GM19351 (cell line): Measurements from ENCODE around the gene FAM156A.
"Not testable (repeated sequence)": the region's sequence is repeated elsewhere in the genome, so short reads cannot be mapped to it uniquely, and the experiment has no call there.

Experiments
- ATAC-seq: cut with Tn5 transposase; IDR thresholded peaks from one replicate; pipeline ENCODE4 v1.9.1; 2021; ENCODE audit warnings: mild to moderate bottlenecking, moderate library complexity; ENCODE audit not compliant: unreplicated experiment

The FAM156A gene

DNA sequence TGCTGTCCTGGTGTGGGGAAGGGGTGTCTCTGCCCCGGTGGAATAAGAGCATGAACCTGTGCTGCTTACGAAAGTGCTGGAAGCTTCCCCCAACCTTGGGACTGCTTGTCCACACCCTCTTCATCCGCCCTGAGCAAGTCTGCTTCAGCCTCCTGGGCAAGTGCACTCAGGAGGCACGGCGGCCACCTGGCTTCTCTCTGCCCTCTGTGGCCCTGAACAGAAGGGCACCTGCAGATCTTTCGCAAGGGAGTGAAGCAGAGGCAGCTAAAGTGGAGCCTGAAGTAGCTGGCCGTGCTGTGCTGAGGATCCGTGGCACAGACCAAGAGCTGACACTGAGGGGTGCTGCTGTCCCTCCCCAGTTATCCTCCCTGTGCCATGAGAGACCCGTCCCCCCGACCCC lies 9.6 kb upstream of the FAM156A start:
- not testable (repeated sequence) for ATAC-seq

- not testable (repeated sequence) for ATAC-seq
Observed at GRCh38 chrX:52966993-52967738, 8.8 kb upstream of the FAM156A start.

GRCh38 chrX:52958961-52959360 lies 643 bp upstream of the FAM156A start:
- ATAC-seq = peak; percentile 31

- not testable (repeated sequence) for ATAC-seq
Observed at GRCh38 chrX:52949884-52950283, 8.4 kb downstream of the FAM156A start.

DNA sequence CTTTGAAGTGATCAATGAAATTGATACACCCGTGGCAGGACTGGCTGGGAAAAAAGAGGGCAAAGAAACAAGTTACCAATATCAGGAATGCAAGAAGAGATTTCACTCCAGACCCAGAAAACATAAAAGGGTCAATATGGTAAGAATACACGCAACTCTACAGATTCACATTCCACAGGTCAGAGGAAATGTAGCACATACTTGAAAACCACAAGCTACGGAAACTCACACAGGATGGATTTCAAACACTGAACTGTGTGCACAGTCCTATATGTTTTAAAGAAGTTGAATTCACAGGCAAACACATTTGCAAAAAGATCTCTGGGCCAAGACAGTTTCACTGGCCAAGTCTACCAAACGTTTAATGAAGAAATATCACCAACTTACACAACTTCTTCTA lies 9.0 kb downstream of the FAM156A start:
- ATAC-seq = not testable (repeated sequence)

GRCh38 chrX:52948265-52948664 lies 10.1 kb downstream of the FAM156A start:
- not testable (repeated sequence) for ATAC-seq

DNA sequence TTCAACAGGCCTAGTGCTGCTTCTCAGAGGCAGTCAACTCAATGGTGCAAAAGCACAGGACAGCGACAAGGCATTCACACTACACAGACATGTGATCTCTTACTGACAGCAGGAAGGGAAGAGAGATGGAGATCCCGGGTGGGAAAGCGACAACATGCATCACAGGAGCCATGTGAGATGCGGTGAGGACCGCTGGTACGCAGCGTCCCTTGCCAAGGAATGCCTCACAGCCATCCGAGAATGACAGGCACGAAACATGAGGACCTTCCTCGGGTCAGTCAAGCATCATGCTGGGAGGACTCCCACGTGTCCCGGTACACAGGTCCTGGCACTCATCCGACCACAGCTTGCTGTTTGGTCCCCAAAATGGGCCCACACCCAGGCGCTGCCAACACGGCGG lies 10.8 kb downstream of the FAM156A start:
- not testable (repeated sequence) for ATAC-seq

DNA sequence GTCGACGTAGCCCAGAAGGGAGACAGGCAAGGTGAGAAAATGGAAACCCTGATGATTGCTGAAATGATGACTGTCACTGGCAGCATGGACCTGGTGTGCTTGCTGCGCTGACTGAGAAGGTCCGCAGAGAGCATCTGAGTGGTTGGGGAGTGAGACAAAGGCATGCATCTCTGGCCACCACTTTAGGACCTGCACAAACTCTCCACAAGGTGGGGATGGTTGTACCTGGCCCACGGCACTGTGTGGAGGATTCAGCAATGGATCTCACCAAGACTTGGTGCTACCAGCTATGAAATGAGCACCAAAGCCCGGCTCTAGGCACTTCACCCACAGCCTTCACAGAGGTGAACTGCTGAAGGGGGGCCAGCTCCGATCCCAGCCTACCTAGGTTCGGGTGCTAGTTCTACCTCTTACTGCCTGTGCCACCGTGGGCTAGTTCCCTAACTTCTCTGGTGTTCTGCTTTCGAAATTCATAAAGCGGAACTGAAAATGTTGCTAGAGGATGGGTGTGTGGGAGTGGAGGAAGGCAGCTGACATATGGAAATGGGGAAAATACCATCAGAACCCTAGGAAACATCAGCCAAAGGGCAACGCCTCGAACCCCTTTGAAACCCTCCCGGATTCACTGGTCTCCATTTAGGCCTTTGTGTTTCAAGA lies 12.4 kb downstream of the FAM156A start:
- ATAC-seq = not testable (repeated sequence)

DNA sequence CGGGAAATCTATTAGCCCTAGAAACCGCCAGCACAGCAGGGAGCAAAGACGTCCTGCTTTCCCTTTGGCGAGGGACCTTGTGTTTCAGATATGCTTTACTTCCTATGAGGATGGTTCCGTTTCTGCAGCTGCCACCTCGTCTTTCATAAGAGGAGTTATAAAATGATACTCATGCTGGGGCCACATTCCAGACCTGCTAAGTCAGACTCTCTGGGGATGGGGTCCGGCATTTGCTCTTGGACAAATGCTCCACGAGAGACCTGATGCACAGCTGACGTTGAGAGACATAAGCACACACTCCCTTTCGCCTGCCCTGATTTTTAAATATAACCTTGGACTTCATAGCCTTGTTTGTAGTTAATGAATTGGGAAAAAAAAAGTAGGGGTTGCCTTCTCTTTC lies 16.6 kb downstream of the FAM156A start:
- not testable (repeated sequence) for ATAC-seq

DNA sequence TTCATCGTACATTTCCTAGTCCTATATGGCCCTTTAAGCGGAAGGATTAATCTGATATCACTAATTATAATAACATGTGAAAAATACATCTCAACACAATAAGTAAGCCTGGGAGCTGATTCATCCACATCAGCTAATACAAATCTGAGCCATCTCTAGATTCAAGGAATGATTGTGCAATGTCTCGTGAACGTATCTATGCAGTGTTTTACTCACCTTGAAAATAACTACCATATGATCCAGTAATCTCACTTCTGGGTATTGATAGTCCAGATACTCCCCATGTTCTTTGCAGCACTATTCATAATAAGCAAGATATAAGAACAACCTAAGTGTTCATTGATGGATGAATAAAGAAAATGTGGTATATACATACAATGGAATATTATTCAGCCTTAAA lies 17.6 kb downstream of the FAM156A start:
- ATAC-seq = not testable (repeated sequence)

GRCh38 chrX:52935470-52935784 lies 22.9 kb downstream of the FAM156A start:
- not testable (repeated sequence) for ATAC-seq

DNA sequence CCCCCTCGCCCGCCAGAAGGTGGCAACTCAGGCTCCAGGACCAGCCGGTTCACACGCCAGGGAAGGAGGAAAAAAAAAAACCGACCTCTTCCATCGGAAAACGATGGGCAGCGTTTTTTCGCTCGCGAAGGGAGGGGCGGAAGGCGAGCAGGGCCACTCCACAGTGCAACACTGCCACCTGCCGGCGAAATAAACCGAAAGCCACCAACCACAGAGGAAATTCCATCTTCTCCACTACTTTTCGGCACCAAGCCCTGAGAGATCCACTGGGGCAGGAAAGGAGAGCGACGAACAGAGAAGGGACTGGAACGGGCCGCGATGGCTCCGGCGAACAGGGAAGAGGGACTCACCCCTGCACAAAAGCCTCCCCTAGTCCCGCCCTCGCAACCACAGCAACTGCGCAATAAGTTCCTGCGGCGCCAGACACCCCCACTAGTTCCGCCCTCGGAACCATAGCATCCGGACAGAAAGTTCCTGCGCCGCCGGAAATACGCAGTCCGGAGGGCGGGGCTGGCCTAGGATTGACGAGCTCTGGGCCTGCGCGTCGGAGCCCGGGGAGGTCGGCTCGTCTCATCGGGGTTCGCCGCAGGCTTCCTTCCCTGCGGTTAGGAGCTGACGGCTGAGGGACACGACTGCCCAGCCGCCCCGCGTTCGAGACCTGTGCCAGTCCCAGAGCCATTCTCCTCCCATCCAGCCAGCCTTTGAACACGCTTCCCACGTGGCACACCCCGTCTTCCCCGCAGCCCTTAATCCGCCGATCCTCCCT lies 23.4 kb downstream of the FAM156A start:
- ATAC-seq = peak; percentile 94

DNA sequence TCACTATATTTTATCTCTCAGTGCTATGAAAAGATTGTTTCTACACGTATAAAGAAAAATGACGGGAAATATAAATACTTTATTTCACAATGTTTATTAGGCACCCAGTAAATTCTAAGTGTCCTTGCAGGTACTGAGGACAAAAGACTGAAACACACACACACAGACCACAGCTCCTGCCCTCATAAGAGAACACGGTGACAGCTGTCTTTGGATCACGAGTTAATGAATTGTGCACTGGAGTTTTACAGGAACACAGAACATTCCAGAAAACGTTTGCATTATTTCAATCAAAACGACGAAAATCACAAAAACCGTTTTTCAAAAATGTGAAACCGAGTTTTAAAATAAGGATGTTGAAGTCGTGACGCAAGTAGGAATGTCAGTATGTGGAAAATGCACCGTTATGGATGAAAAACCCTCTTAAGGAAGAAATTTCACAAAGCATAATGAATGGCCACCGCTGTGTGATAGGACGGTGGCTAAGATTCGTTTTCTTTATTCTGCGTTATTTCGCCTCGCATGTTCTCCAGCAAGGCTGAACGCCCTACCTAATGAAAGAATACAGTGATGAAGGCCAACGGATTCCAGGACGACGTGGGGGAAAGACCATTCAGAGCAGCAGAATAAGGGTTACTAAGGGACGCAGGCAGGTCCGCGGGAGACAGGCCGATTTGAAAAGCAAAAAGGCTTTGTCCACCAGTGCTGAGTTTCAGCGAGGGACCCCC lies 24.2 kb downstream of the FAM156A start:
- peak; percentile 26 for ATAC-seq

DNA sequence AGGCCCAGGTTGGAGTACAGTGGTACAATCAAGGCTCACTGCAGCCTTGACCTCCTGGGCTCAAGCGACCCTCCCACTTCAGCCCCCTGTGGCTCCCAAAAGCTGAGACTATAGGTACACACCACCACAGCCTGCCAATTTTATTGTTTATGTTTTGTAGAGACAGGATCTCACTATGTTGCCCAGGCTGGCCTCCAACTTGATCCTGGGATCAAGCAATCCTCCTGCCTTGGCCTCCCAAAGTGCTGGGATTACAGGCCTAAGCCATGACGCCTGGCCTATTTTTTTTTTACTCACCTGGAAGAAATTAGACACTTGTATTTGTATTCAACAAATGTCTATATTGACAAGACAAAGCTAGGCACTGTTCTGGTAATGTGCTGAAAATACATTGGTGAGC lies 25.1 kb downstream of the FAM156A start:
- no peak for ATAC-seq

GRCh38 chrX:52930214-52930613 lies 28.1 kb downstream of the FAM156A start:
- ATAC-seq = not testable (repeated sequence)

GRCh38 chrX:52923781-52924241 lies 34.5 kb downstream of the FAM156A start:
- ATAC-seq = peak; percentile 52

- not testable (repeated sequence) for ATAC-seq
Observed at GRCh38 chrX:52914704-52915103, 43.6 kb downstream of the FAM156A start.

DNA sequence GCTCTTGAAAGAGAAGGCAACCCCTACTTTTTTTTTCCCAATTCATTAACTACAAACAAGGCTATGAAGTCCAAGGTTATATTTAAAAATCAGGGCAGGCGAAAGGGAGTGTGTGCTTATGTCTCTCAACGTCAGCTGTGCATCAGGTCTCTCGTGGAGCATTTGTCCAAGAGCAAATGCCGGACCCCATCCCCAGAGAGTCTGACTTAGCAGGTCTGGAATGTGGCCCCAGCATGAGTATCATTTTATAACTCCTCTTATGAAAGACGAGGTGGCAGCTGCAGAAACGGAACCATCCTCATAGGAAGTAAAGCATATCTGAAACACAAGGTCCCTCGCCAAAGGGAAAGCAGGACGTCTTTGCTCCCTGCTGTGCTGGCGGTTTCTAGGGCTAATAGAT lies 44.6 kb downstream of the FAM156A start:
- not testable (repeated sequence) for ATAC-seq

DNA sequence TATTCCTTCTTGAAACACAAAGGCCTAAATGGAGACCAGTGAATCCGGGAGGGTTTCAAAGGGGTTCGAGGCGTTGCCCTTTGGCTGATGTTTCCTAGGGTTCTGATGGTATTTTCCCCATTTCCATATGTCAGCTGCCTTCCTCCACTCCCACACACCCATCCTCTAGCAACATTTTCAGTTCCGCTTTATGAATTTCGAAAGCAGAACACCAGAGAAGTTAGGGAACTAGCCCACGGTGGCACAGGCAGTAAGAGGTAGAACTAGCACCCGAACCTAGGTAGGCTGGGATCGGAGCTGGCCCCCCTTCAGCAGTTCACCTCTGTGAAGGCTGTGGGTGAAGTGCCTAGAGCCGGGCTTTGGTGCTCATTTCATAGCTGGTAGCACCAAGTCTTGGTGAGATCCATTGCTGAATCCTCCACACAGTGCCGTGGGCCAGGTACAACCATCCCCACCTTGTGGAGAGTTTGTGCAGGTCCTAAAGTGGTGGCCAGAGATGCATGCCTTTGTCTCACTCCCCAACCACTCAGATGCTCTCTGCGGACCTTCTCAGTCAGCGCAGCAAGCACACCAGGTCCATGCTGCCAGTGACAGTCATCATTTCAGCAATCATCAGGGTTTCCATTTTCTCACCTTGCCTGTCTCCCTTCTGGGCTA lies 48.9 kb downstream of the FAM156A start:
- not testable (repeated sequence) for ATAC-seq

GRCh38 chrX:52907900-52908299 lies 50.4 kb downstream of the FAM156A start:
- ATAC-seq = not testable (repeated sequence)
